RKO (cell line): ENCODE measurements around the gene BBOF1.

Experiments
- DNase-seq: peaks from one replicate; pipeline ENCODE4 v3.0.0-alpha.2; 2016; ENCODE audit warnings: low spot score

BBOF1 gene

GRCh38 chr14:74034572-74034971 lies 15.4 kb downstream of the BBOF1 start:
- no peak for DNase-seq

- DNase-seq = peak; percentile 60
Measured at GRCh38 chr14:74035556-74035955, 16.4 kb downstream of the BBOF1 start.

DNA sequence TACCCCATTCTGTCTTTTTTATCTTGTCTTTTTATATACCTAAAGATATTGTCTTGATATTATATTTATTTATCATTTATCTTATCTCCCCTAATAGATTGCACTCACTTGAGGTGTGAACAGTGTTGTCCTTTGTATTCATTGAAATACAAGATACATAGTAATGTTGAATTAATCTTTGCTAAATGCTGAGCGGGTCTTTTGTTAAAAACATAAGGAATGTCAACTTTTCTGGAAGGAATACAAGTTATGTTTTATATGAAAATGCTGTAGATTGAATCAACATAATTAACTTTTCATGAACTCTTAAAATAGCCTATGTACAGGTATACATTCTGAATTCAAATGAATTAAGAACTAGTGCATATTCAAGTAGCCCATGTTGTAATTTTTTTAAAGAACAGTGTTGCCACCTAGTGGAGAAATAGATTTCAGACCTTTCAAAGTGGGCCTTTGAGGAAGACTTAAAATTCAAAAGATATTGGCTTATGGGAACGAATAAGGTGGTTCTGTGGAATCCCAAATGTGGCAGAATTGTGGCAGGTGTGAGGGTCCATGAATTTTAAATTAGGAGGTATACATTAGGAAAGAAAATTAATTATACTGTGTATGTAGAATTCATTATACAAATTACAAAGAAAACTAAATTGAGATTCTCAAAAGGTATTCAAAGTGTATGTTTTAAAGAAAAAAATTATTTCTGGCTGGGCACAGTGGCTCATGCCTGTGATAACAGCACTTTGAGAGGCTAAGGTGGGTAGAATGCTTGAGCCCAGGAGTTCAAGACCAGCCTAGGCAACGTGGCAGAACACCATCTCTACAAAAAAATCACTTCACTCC lies 19.1 kb downstream of the BBOF1 start:
- peak; percentile 79 for DNase-seq

- DNase-seq = no peak
Measured at GRCh38 chr14:74042296-74042695, 23.1 kb downstream of the BBOF1 start.

DNA sequence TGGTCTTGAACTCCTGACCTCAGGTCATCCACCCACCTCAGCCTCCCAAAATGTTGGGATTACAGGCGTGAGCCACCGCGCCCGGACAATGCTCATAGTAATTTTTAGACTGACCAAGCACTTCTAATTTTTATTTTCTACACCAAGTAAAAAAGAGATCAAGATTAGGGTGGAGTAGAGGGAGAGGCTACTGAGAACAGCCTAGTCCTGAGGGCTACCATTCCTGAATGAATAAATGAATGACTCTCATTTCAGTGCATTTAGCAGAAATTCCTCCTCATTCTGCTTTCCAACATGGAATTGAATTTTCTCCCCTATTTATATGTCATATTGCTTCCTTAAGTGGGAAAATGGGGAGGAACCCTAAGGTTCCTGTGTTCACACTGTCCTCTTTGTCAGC lies 26.4 kb downstream of the BBOF1 start:
- DNase-seq = no peak

DNA sequence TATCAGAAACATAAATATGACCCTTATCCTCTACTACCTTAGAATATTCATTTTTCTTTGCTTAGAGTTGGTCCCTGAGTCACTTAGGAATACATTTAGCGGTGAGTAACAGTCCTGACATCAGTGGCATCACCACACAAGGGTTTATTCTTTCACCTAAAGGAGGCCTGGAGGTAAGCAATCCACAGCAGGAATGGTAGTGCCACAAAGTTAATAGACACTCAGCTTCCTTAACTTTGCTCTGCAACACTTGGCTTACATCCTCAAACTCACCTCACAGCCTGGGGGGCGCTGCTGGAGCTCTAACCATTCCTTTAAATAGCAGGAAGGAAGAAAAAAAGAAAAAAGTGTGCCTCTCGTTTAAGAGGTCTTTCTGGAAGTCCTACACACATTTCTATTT lies 29.1 kb downstream of the BBOF1 start:
- peak; percentile 10 for DNase-seq

- no peak for DNase-seq
Measured at GRCh38 chr14:74049876-74050495, 30.8 kb downstream of the BBOF1 start.

DNA sequence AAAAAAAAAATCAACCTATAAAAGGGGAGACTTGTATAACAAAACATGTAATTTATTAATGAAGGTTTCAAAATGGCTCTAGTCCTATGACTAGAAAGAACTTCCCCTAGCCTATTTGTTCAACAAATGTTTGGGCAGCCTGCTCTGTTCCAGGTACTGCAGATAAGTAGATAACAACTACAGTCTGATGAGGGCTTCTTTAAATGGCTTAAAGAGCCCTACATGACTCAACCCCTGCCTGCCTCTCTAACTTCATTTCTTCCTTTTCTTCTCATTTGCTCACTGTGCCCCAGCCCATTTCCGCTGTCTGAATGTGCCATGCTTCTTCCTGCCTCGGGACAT lies 43.6 kb downstream of the BBOF1 start:
- DNase-seq = no peak

- no peak for DNase-seq
Measured at GRCh38 chr14:74064426-74064825, 45.3 kb downstream of the BBOF1 start.

GRCh38 chr14:74064883-74065282 lies 45.7 kb downstream of the BBOF1 start:
- DNase-seq = no peak

GRCh38 chr14:74065746-74066575 lies 46.8 kb downstream of the BBOF1 start:
- no peak for DNase-seq

DNA sequence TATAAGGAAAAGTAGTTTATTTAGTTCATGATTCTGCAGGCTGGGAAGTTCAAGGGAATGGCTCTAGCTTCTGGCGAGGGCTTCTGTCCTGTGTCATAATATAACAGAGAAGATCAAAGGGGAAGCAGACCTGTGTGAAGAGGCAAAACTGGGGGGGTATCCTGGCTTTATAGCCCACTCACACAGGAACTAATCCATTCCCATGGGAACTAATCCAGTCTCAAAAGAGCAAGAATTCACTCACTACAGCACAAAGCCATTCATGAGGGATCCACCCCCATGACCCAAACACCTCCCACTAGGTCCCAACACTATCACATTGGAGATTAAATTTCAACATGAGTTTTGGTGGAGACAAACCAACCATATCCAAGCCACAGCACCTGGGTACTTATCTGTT lies 58.3 kb downstream of the BBOF1 start:
- DNase-seq = no peak

- no peak for DNase-seq
Measured at GRCh38 chr14:74080820-74081460, 61.8 kb downstream of the BBOF1 start.

- DNase-seq = no peak
Measured at GRCh38 chr14:74081491-74081890, 62.3 kb downstream of the BBOF1 start.

DNA sequence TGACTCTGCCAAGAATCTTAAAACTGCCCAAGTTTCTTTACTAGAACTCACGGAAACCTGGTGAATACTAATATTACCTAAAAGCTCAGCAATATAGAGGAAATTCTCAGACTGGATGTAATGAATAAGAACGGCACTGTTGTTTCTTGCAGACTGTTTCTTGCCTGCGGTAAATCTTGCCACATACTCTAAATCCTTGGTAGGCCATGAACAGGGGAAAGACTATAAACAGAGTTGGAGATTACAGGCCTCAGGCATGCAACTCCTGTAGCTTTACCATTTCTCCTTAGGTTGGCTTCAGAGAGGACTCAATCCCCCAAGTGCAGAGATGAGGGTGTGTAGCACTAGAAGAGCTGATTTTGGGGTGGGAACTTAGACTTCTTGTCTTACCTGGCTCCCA lies 64.0 kb downstream of the BBOF1 start:
- no peak for DNase-seq

DNA sequence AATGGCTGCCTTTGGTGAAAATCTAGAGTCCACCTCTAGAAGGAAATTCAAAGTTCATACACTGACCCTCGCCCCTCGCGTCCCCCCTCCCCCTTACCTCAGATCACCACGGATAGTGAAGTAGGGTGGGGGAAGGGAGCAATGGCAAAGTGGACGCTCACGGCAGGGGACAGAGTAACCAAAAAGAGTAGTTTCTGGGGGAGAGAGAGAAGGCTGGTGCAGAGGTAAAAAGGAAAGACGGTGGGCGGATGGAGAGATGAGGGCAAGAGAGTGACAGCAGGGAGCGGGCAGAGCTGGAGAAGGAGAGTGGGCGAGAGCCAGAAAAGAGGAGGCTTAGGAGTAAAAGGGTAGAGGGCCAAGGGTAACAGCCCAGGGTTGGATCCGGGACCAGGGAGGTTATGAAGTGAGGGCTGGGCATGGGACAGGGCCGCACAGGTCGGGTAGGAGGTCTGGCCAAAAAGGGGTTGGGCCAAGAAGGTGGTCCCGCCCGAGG lies 64.7 kb downstream of the BBOF1 start:
- DNase-seq = no peak

DNA sequence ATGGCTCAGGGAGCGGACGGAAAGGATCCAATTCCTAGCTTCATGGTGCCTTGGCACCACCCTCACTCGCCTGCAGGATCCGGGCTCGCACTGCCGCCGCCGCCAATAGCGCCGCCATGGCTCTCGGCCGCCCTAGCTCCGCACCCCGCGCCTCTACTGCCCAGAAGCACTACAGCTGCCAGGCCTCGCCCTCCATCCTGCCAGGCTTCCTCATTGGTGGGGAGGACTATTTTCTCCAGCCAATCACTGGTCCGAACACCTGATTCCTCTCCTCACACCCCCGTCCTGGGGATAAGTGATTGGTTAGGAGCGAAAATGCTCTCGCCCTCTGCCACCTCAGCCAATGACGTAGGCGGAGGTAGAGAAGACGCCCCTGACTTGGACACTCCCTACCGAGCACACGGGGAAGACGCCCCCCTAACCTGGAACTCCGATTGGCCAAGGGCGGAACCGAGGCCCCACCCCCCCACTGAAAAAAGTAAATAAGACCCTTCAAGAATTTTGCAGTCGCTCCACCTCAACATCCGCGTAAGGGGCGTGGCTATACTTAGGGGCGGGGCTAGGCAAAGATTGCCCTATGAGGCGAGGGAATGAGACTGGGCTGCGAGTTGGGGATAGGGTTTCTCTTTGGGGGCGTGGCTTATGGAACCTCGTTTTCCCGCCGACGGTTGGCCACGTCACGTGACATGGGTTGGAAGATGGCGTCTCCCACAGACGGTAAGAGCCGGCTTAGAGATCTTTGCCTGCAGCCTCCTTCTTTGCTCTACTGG lies 65.3 kb downstream of the BBOF1 start, which contains the start of the genes ALDH6A1 and LIN52:
Gene ALDH6A1 (minus strand): TSS at position 177 of the 770 bp plus-strand sequence. CDS start 59 bp downstream, at position 118.
Gene LIN52 (plus strand): TSS at position 680 of the 770 bp plus-strand sequence. CDS start 19 bp downstream, at position 699.
- DNase-seq = peak; percentile 100

GRCh38 chr14:74085047-74085637 lies 66.0 kb downstream of the BBOF1 start:
- DNase-seq = peak; percentile 78

- no peak for DNase-seq
Measured at GRCh38 chr14:74085828-74086227, 66.7 kb downstream of the BBOF1 start.

DNA sequence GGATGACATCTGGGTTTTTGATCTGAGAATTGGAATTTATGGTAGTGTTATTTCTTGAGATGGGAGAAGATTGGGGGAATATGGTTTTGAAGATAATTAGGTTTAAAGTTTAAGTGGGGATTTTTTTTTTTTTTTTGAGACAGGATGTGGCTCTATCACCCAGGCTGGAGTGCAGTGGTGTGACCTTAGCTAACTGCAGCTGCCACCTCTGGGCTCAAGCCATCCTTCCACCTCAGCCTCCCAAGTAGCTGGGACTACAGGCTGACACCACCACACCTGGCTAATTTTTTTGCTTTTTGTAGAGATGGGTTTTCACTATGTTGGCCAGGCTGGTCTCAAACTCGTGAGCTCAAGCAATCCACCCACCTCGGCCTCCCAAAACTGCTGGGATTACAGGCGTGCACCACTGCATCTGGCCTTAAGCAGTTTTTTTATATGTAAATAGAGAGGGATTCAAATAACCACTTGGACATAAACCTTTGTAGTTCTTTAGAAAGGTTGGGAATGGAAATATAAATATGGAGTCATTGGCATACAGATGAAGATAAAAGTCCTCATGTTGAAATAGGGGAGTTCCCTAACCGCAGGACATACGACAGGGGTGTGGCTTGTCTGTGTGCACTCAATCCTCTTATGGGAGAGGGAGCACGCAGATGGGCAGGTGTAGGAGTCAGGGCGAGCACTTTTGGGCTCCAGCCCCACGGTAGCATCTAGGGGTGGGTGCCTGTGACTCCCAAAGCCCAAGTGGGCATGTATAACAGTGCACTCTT lies 70.3 kb downstream of the BBOF1 start:
- no peak for DNase-seq
